8988T (cell line): Measurements from ENCODE around the gene IFRD2.
"Not testable (repeated sequence)": the region's sequence is repeated elsewhere in the genome, so short reads cannot be mapped to it uniquely, and the experiment has no call there.

Experiments
- DNase-seq: peaks from one replicate; pipeline ENCODE4 v3.0.0; 2011

The IFRD2 gene

DNA sequence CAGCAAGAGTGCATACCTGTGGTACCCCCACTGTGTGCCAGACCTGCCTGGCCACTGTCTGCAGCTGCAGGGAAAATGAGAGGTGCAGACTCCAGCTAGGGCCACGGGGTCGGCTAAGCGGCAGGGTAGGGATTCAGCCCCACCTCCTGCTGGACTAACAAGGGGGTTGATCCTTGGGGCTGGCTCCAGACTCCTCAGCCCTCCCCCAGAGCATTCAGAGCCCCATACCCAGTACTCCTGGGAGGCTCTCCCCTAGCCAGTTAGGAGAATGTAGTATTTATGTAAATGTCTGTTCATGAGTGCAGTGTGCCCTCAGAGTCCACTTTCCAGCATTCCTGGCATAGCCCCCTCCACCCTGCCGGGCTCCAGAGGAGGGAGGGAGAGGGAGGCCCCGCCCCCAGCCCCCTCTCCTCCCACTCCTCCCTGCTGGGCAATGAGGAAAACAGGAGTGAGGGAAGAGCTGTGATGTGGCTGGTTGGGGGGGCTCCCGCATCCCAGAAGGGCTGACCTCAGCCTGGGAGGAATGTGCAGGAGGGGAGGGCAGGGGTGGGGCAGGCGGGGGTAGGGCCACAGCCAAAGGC is 27.8 kb downstream of the IFRD2 start:
- DNase-seq: peak; percentile 82

- DNase-seq: no peak
Observed at GRCh38 chr3:50263478-50264382, 28.5 kb downstream of the IFRD2 start.

DNA sequence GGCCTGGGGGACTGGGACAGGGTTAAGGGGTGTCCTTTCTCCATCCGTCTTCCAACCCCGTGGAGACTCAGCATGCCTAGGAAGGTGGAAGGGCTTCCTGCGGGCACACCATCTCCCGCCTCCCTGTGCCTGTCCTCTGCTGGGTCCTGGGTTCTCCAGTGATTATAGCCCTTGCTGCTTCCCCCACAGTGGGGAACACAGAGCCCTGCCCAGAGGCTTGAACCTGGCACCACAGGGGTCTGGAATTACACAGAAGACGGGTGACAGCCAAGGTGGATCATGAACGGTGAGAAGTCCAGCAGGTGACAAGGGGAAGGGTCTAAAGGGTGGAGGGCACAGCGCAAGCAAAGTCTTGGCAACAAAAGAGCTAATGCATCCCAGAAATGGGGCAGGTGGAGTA is 29.5 kb downstream of the IFRD2 start:
- no peak for DNase-seq

- not testable (repeated sequence) for DNase-seq
Observed at GRCh38 chr3:50262200-50262599, 30.0 kb downstream of the IFRD2 start.

DNA sequence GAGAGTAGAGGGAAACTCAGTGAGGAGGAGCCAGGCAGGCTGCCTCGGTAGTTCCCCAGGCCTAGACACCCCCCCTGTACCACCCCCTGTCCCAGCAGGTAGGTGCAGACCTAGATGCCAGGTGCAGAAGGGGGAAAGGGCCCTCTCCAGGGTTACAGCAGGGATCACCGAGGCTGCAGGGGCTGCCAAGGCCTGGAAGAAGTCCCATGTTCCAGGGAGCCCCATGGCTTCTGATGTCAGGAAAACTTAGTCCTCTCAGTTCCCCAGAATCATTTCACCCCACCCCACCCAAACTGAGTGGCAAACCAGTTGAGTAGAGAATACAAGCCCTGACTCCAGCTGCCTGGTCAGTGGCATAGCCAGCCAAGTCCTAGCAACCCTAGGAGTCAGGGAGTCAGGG is 30.7 kb downstream of the IFRD2 start:
- no peak for DNase-seq

DNA sequence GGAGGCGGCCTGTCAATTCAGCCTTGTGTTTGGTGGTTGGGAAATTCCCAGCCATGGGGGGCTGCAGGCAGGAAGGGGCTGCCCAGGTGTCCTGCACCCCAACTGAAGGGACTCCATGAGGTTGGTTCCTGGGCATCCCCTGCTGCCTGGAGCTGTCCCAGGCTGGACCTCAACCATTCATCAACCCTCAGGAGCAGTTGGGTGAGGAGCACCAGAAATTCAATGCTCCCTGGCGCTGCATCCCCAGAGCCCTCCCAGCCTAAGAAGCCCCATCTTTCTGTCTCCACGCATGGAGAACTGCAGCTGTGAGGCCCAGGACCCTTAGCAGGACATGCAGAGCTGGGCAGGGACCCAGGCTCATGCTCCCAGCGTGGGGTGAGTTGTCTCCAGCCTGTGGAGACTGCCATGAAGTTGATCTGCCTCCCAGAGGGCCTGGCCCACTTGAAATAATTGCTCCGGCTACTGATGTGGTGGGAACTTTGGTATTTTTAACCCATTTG is 31.2 kb downstream of the IFRD2 start:
- no peak for DNase-seq

- peak; percentile 100 for DNase-seq
Observed at GRCh38 chr3:50260027-50260941, 31.9 kb downstream of the IFRD2 start.

DNA sequence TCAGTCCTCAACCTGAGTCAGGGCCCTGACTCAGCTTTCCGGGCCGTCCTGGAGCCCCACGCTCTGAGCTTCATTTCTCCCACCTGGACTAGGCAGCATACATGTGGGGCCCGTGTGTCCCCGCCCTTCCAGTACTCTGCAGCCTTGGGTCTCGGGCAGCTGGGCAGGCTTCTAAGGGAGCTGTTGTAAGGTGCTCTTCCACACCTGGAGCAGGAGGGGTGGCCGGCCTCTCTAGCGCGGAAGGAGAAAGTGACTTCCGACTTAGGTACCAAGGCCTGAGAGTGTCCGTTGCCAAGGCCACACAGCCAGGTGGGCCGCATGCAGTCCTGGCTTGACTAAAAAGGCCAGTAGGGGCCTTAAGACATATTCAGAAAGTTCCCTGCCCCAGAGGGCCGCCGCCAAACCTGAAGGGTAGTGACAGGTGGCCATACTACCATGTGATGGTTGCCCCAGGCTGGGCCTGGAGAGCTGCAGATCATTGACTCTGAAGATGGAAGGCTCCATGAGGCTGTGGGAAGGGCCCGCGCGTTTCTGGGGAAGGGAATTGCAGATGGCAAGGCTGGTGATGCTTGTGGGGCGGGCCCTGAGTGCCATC is 32.7 kb downstream of the IFRD2 start:
- DNase-seq: no peak

- no peak for DNase-seq
Observed at GRCh38 chr3:50258979-50259378, 33.2 kb downstream of the IFRD2 start.

DNA sequence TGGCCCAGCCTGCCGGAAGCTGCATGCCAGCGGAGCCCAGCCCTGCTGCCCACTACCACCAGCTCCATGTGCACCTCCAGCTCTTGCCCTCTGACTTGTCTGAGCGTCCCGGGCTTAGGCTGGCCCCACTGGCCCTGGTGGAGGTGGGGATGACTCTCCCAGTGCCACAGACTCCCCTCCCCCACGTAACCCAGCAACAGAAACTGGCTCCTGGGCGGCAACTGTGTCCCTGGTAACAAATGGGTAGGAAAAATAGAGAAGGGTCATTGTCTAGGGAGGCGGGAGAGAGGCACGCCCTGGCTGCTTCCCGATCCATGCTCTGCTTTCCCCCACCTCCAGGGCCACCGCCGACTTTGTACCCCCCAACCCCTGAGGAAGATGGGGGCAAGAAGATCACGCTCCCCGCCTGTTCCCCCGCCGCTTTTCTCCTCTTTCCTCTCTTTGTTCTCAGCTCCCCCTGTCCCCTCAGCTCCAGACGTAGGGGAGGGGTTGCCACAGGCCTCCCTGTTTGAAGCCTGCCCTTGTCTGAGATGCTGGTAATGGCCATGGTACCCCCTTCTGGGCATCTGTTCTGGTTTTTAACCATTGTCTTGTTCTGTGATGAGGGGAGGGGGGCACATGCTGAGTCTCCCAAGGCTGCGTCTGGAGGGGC is 34.1 kb downstream of the IFRD2 start:
- DNase-seq: no peak

- DNase-seq: peak; percentile 77
Observed at GRCh38 chr3:50256978-50257890, 35.0 kb downstream of the IFRD2 start.

- DNase-seq: no peak
Observed at GRCh38 chr3:50255251-50255615, 37.0 kb downstream of the IFRD2 start.

GRCh38 chr3:50254577-50255250 is 37.5 kb downstream of the IFRD2 start:
- DNase-seq: peak; percentile 57

DNA sequence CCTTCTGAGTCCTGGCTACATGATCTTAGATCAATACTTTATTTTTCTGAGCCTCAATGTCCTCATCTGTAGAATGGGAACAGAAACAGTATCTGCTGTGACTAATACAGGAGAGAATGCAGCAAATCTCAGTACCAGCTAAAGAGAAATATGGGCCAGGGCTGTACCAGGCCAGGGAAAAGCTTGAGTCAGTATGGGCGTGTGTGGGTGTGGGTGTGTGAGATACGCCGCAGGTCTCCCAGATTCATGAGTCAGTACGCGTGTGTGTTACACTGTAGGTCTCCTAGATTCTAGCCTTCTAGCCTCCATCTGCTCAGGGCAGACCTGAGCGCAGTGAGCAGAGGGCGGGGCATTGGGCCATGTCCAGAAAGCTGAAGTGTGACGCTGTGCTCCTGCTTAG is 41.0 kb downstream of the IFRD2 start:
- DNase-seq: no peak

DNA sequence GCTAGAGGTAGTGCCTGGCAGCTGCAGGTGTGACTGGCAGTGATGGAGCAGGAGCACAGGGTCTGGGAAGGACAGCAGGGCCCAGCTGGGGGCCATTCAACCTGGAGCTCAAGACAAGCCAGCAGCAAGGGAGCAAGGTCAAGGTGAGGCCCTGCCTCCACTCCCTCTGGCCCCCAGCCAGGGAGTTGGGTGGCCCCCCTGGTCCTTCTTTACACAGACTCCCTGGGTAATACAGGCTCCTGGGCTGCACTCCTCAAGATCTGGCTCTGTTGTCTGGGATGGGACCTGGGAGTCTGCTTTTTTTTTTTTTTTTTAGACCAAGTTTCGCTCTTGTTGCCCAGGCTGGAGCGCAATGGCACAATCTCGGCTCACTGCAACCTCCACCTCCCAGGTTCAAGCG is 41.7 kb downstream of the IFRD2 start:
- no peak for DNase-seq

DNA sequence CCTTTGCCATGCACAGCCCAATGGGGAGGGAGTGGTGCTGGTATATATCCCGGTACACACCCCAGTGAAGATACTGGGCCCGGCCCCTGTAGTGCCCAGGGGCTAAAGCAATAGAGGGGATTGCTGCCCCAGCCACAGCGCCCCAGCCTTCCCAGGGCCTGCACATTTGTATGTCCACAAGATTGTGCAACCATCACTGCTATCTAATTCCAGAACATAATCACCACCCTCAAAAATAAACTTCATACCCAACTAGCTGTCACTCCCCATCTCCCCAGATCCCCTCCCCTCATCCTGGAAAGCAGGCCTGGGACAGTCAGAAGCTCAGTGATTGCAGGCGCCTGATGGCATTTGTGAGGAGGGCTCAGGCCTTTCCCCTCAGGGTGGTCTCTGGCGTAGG is 42.8 kb downstream of the IFRD2 start:
- DNase-seq: no peak

GRCh38 chr3:50248387-50248786 is 43.8 kb downstream of the IFRD2 start:
- DNase-seq: no peak

- no peak for DNase-seq
Observed at GRCh38 chr3:50246517-50246954, 45.7 kb downstream of the IFRD2 start.

GRCh38 chr3:50245831-50246516 is 46.3 kb downstream of the IFRD2 start:
- DNase-seq: peak; percentile 86

DNA sequence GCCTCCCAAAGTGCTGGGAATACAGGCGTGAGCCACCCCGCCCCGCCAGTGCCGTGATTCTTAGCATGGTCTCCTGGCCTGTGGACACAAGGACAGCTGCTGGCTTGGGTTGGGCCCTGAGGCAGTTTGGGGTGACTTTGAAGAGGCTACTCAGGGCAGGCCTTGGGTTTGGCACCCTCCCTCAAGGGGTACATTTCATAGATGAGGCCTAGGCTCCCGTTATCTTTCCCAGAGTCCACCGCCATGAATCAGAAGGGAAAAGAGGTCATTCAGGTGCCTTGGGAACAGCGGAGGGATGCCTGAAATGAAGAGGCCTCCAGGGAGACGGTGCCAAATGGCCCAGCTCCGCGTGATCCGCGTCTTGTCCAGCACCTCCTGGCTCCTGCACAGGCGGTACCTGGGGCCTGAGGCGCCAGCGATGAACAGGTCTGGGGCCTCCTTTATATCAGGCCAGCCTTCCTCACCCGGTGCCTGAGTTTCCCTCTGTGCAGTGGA is 46.9 kb downstream of the IFRD2 start:
- DNase-seq: no peak
